ENCODE measurements around the gene USP17L11. TPM values are rescaled to one million over a fixed set of nuclear protein-coding genes. Genes with fewer than 3 reads are reported as not detected.
"Not testable (repeated sequence)": the region's sequence is repeated elsewhere in the genome, so short reads cannot be mapped to it uniquely, and the experiment has no call there.

The USP17L11 gene, protein sequence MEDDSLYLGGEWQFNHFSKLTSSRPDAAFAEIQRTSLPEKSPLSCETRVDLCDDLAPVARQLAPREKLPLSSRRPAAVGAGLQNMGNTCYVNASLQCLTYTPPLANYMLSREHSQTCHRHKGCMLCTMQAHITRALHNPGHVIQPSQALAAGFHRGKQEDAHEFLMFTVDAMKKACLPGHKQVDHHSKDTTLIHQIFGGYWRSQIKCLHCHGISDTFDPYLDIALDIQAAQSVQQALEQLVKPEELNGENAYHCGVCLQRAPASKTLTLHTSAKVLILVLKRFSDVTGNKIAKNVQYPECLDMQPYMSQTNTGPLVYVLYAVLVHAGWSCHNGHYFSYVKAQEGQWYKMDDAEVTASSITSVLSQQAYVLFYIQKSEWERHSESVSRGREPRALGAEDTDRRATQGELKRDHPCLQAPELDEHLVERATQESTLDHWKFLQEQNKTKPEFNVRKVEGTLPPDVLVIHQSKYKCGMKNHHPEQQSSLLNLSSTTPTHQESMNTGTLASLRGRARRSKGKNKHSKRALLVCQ
- not detected in 2 replicates for total RNA-seq (2014; rRNA removed; shearing (Covaris generic))
- not detected in 2 replicates for polyA plus RNA-seq (2015; cell fraction: cytosol; rRNA removed)
- polyA plus RNA-seq (2015; cell fraction: nucleus; rRNA removed): not detected in 2 replicates

DNA sequence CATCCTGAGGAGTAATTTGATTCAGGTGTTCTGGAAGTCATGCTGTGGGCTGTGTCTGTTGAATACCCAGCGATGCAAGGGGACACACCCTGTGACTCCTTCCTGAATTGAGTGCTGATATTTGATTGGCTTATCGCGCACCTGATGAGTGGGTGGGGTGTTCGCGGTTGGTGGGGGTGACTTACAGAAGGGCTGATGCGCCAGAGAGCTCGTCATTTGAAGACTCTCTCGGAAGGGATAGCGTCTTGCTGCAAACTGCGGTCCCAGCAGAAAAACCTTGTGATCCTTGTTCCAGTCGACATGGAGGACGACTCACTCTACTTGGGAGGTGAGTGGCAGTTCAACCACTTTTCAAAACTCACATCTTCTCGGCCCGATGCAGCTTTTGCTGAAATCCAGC, at the start of gene USP17L11:
Gene USP17L11, plus strand, starts transcription at position 301 of the 400 bp plus-strand sequence. Its CDS starts 0 bp downstream, at position 301.
- DNase-seq (ENCODE audit: low read depth, low spot score); in situ Hi-C loops (cut with HindIII; ENCODE audit: low pct_unique_long_range_greater_than_20kb, low sequenced_read_pairs): not testable (repeated sequence)

DNA sequence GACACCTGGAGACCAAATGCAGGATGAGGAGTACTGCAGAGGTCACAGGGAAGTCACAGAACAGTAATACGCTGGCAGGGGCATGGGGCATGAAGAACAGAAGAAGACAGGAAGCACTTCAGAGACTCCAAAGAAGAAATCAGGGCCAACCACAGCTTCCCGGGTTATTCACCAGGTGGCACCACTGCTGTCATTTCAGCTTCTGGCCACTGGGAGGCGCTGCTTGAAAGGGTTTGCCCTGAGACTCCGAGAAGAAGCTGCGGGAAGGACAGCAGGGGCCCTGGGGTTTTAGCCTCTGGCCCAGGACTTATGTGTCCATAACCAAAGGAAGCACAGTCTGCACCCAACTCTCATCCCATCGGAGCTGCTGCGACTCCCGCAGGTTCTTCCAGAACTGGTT, 49.2 kb upstream of the USP17L11 start:
- in situ Hi-C loops (cut with HindIII; ENCODE audit: low pct_unique_long_range_greater_than_20kb, low sequenced_read_pairs): not testable (repeated sequence)
- peak; percentile 52 for DNase-seq (ENCODE audit: low read depth, low spot score)

DNA sequence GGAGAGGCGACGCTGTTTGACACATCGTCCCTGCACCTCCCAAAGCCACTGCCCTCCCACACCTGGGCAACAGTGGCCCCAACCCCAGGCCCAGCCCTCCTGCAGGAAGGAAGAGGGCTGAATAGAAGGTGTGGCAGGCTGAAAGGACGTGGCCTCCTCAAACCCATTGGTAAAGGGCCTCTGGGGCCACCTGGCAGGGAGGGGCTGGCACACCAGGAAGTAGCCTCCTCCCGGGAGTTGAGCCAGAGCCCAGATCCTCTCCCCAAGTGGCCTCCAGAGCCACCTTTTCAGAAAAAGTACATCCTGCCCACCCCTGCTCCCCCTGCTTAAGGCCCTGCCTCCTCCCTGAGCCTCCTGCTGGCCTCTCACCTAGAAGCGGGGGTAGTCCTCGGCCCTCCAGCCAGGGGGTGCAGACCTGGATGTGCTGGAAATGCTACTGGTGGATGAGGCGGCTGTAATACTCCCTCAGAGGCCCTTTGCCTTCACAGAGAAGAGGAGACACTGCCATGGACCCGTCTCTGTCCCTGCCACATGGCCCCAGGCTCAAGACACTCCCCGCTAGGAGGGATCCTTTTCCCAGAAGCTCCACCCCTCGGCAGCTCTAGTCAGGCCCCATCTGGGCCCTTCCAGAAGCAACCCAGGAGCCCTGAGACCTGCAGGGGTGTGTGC, 45.3 kb upstream of the USP17L11 start, which contains the start of gene FAM90A26:
Gene FAM90A26, plus strand, starts transcription at position 619 of the 669 bp plus-strand sequence. CDS start 2,764 bp downstream, outside the sequence.
- in situ Hi-C loops (cut with HindIII; ENCODE audit: low pct_unique_long_range_greater_than_20kb, low sequenced_read_pairs); DNase-seq (ENCODE audit: low read depth, low spot score): not testable (repeated sequence)

DNA sequence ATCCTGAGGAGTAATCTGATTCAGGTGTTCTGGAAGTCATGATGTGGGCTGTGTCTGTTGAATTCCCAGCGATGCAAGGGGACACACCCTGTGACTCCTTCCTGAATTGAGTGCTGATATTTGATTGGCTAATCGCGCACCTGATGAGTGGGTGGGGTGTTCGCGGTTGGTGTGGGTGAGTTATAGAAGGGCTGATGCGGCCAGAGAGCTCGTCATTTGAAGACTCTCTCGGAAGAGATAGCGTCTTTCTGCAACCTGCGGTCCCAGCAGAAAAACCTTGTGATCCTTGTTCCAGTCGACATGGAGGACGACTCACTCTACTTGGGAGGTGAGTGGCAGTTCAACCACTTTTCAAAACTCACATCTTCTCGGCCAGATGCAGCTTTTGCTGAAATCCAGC, 4.8 kb upstream of the USP17L11 start, which contains the start of gene USP17L10:
Gene USP17L10, plus strand, starts transcription at position 301 of the 400 bp plus-strand sequence. Its CDS starts 0 bp downstream, at position 301.
- in situ Hi-C loops (cut with HindIII; ENCODE audit: low pct_unique_long_range_greater_than_20kb, low sequenced_read_pairs); DNase-seq (ENCODE audit: low read depth, low spot score): not testable (repeated sequence)

DNA sequence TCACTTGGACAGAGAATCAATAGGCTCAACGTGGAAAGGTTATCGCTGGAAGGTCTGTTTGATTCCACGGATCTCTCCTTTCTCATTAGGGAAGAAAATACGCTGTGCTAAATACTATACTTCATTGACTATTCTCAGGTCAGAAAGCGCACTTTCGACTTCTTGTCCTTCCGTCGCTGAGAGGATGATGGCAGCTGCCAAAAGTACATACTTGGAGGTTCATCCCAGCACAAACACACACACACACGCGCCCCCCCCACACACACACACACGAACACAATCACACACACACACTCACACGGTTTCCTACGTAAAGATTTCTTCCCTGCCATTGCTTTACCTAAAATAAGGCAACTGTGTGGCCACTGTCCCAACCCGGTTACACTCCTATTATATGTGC, 504 bp upstream of the USP17L11 start:
- in situ Hi-C loops (cut with HindIII; ENCODE audit: low pct_unique_long_range_greater_than_20kb, low sequenced_read_pairs); DNase-seq (ENCODE audit: low read depth, low spot score): not testable (repeated sequence)

DNA sequence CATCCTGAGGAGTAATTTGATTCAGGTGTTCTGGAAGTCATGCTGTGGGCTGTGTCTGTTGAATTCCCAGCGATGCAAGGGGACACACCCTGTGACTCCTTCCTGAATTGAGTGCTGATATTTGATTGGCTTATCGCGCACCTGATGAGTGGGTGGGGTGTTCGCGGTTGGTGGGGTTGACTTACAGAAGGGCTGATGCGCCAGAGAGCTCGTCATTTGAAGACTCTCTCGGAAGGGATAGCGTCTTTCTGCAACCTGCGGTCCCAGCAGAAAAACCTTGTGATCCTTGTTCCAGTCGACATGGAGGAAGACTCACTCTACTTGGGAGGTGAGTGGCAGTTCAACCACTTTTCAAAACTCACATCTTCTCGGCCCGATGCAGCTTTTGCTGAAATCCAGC, 4.6 kb downstream of the USP17L11 start, which contains the start of gene USP17L12:
Gene USP17L12, plus strand, starts transcription at position 301 of the 400 bp plus-strand sequence. Its CDS starts 0 bp downstream, at position 301.
- DNase-seq (ENCODE audit: low read depth, low spot score); in situ Hi-C loops (cut with HindIII; ENCODE audit: low pct_unique_long_range_greater_than_20kb, low sequenced_read_pairs): not testable (repeated sequence)

DNA sequence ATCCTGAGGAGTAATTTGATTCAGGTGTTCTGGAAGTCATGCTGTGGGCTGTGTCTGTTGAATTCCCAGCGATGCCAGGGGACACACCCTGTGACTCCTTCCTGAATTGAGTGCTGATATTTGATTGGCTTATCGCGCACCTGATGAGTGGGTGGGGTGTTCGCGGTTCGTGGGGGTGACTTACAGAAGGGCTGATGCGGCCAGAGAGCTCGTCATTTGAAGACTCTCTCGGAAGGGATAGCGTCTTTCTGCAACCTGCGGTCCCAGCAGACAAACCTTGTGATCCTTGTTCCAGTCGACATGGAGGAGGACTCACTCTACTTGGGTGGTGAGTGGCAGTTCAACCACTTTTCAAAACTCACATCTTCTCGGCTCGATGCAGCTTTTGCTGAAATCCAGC, 9.4 kb downstream of the USP17L11 start, which contains the start of gene USP17L13:
Gene USP17L13, plus strand, starts transcription at position 301 of the 400 bp plus-strand sequence. Its CDS starts 0 bp downstream, at position 301.
- DNase-seq (ENCODE audit: low read depth, low spot score); in situ Hi-C loops (cut with HindIII; ENCODE audit: low pct_unique_long_range_greater_than_20kb, low sequenced_read_pairs): not testable (repeated sequence)

DNA sequence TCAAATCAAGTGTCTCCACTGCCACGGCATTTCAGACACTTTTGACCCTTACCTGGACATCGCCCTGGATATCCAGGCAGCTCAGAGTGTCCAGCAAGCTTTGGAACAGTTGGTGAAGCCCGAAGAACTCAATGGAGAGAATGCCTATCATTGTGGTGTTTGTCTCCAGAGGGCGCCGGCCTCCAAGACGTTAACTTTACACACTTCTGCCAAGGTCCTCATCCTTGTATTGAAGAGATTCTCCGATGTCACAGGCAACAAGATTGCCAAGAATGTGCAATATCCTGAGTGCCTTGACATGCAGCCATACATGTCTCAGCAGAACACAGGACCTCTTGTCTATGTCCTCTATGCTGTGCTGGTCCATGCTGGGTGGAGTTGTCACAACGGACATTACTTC, 15.0 kb downstream of the USP17L11 start:
- in situ Hi-C loops (cut with HindIII; ENCODE audit: low pct_unique_long_range_greater_than_20kb, low sequenced_read_pairs); DNase-seq (ENCODE audit: low read depth, low spot score): not testable (repeated sequence)

DNA sequence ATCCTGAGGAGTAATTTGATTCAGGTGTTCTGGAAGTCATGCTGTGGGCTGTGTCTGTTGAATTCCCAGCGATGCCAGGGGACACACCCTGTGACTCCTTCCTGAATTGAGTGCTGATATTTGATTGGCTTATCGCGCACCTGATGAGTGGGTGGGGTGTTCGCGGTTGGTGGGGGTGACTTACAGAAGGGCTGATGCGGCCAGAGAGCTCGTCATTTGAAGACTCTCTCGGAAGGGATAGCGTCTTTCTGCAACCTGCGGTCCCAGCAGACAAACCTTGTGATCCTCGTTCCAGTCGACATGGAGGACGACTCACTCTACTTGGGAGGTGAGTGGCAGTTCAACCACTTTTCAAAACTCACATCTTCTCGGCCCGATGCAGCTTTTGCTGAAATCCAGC, 18.9 kb downstream of the USP17L11 start, which contains the start of gene USP17L15:
Gene USP17L15, plus strand, starts transcription at position 301 of the 400 bp plus-strand sequence. Its CDS starts 0 bp downstream, at position 301.
- in situ Hi-C loops (cut with HindIII; ENCODE audit: low pct_unique_long_range_greater_than_20kb, low sequenced_read_pairs); DNase-seq (ENCODE audit: low read depth, low spot score): not testable (repeated sequence)

DNA sequence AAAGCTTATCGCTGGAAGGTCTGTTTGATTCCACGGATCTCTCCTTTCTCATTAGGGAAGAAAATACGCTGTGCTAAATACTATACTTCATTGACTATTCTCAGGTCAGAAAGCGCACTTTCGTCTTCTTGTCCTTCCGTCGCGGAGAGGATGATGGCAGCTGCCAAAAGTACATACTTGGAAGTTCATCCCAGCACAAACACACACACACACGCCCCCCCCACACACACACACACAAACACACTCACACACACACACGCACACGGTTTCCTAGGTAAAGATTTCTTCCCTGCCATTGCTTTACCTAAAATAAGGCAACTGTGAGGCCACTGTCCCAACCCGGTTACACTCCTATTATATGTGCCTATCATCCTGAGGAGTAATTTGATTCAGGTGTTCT, 23.3 kb downstream of the USP17L11 start:
- DNase-seq (ENCODE audit: low read depth, low spot score); in situ Hi-C loops (cut with HindIII; ENCODE audit: low pct_unique_long_range_greater_than_20kb, low sequenced_read_pairs): not testable (repeated sequence)

DNA sequence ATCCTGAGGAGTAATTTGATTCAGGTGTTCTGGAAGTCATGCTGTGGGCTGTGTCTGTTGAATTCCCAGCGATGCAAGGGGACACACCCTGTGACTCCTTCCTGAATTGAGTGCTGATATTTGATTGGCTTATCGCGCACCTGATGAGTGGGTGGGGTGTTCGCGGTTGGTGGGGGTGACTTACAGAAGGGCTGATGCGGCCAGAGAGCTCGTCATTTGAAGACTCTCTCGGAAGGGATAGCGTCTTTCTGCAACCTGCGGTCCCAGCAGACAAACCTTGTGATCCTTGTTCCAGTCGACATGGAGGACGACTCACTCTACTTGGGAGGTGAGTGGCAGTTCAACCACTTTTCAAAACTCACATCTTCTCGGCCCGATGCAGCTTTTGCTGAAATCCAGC, 28.4 kb downstream of the USP17L11 start, which contains the start of gene USP17L17:
Gene USP17L17, plus strand, starts transcription at position 301 of the 400 bp plus-strand sequence. Its CDS starts 0 bp downstream, at position 301.
- in situ Hi-C loops (cut with HindIII; ENCODE audit: low pct_unique_long_range_greater_than_20kb, low sequenced_read_pairs); DNase-seq (ENCODE audit: low read depth, low spot score): not testable (repeated sequence)

DNA sequence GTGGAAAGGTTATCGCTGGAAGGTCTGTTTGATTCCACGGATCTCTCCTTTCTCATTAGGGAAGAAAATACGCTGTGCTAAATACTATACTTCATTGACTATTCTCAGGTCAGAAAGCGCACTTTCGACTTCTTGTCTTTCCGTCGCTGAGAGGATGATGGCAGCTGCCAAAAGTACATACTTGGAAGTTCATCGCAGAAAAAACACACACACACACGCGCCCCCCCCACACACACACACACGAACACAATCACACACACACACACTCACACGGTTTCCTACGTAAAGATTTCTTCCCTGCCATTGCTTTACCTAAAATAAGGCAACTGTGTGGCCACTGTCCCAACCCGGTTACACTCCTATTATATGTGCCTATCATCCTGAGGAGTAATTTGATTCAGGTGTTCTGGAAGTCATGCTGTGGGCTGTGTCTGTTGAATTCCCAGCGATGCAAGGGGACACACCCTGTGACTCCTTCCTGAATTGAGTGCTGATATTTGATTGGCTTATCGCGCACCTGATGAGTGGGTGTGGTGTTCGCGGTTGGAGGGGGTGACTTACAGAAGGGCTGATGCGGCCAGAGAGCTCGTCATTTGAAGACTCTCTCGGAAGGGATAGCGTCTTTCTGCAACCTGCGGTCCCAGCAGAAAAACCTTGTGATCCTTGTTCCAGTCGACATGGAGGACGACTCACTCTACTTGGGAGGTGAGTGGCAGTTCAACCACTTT, 32.9 kb downstream of the USP17L11 start, which contains the start of gene USP17L18:
Gene USP17L18, plus strand, starts transcription at position 678 of the 728 bp plus-strand sequence. Its CDS starts 0 bp downstream, at position 678.
- DNase-seq (ENCODE audit: low read depth, low spot score); in situ Hi-C loops (cut with HindIII; ENCODE audit: low pct_unique_long_range_greater_than_20kb, low sequenced_read_pairs): not testable (repeated sequence)

DNA sequence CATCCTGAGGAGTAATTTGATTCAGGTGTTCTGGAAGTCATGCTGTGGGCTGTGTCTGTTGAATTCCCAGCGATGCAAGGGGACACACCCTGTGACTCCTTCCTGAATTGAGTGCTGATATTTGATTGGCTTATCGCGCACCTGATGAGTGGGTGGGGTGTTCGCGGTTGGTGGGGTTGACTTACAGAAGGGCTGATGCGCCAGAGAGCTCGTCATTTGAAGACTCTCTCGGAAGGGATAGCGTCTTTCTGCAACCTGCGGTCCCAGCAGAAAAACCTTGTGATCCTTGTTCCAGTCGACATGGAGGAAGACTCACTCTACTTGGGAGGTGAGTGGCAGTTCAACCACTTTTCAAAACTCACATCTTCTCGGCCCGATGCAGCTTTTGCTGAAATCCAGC, 37.9 kb downstream of the USP17L11 start, which contains the start of gene USP17L19:
Gene USP17L19, plus strand, starts transcription at position 301 of the 400 bp plus-strand sequence. Its CDS starts 0 bp downstream, at position 301.
- DNase-seq (ENCODE audit: low read depth, low spot score); in situ Hi-C loops (cut with HindIII; ENCODE audit: low pct_unique_long_range_greater_than_20kb, low sequenced_read_pairs): not testable (repeated sequence)

DNA sequence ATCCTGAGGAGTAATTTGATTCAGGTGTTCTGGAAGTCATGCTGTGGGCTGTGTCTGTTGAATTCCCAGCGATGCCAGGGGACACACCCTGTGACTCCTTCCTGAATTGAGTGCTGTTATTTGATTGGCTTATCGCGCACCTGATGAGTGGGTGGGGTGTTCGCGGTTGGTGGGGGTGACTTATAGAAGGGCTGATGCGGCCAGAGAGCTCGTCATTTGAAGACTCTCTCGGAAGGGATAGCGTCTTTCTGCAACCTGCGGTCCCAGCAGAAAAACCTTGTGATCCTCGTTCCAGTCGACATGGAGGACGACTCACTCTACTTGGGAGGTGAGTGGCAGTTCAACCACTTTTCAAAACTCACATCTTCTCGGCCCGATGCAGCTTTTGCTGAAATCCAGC, 42.6 kb downstream of the USP17L11 start, which contains the start of gene USP17L20:
Gene USP17L20, plus strand, starts transcription at position 301 of the 400 bp plus-strand sequence. Its CDS starts 0 bp downstream, at position 301.
- DNase-seq (ENCODE audit: low read depth, low spot score); in situ Hi-C loops (cut with HindIII; ENCODE audit: low pct_unique_long_range_greater_than_20kb, low sequenced_read_pairs): not testable (repeated sequence)

DNA sequence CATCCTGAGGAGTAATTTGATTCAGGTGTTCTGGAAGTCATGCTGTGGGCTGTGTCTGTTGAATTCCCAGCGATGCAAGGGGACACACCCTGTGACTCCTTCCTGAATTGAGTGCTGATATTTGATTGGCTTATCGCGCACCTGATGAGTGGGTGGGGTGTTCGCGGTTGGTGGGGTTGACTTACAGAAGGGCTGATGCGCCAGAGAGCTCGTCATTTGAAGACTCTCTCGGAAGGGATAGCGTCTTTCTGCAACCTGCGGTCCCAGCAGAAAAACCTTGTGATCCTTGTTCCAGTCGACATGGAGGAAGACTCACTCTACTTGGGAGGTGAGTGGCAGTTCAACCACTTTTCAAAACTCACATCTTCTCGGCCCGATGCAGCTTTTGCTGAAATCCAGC, 47.4 kb downstream of the USP17L11 start, which contains the start of gene USP17L21:
Gene USP17L21, plus strand, starts transcription at position 301 of the 400 bp plus-strand sequence. Its CDS starts 0 bp downstream, at position 301.
- in situ Hi-C loops (cut with HindIII; ENCODE audit: low pct_unique_long_range_greater_than_20kb, low sequenced_read_pairs); DNase-seq (ENCODE audit: low read depth, low spot score): not testable (repeated sequence)

Measured in SK-MEL-5 (cell line).